Testis (tissue), 2 donors: Measurements from ENCODE around the gene PCNX1.

Experiments
- POLR2A ChIP-seq: fragments of 450-650 bp; IDR thresholded peaks from one replicate; pipeline ENCODE4 v1.6.1; 2017; ENCODE audit warnings: antibody characterized with exemption, mild to moderate bottlenecking, moderate library complexity
- TF ChIP-seq, protein P1 (sequence below), 3 experiments: fragments of 450-650 bp in 2 of 3; fragments of 200-600 bp in 1 of 3; sonication (generic) in 1 of 3; IDR thresholded peaks; one replicate each; pipeline ENCODE4 v1.5.1; 2016 to 2019; ENCODE audit warnings: antibody characterized with exemption in 3 of 3, mild to moderate bottlenecking in 2 of 3, moderate library complexity in 1 of 3

- TF ChIP-seq, protein P1, sequence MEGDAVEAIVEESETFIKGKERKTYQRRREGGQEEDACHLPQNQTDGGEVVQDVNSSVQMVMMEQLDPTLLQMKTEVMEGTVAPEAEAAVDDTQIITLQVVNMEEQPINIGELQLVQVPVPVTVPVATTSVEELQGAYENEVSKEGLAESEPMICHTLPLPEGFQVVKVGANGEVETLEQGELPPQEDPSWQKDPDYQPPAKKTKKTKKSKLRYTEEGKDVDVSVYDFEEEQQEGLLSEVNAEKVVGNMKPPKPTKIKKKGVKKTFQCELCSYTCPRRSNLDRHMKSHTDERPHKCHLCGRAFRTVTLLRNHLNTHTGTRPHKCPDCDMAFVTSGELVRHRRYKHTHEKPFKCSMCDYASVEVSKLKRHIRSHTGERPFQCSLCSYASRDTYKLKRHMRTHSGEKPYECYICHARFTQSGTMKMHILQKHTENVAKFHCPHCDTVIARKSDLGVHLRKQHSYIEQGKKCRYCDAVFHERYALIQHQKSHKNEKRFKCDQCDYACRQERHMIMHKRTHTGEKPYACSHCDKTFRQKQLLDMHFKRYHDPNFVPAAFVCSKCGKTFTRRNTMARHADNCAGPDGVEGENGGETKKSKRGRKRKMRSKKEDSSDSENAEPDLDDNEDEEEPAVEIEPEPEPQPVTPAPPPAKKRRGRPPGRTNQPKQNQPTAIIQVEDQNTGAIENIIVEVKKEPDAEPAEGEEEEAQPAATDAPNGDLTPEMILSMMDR (IDR thresholded peaks at IDR 0.05), result no peak
- TF ChIP-seq POLR2A, result no peak
Measured at GRCh38 chr14:70982200-70982599, 74.9 kb downstream of the PCNX1 start.
